GM23338 (cell line): ENCODE results near the gene IMMP2L. TPM values are rescaled to one million over a fixed set of nuclear protein-coding genes. Genes with fewer than 3 reads are reported as not detected.

Experiments used
- ATAC-seq: fragments of 200-7000 bp; cut with Tn5 transposase; 3 replicates; pipeline ENCODE4 v1.9.1; 2020
- DNase-seq: peaks from one replicate; pipeline ENCODE4 v3.0.0-alpha.2; 2015; ENCODE audit warnings: low spot score
- H2AFZ ChIP-seq: fragments of 200-600 bp; sonication (generic); 2 replicates; pipeline ENCODE4 v1.8.0; 2016; ENCODE audit warnings: antibody characterized with exemption, mild to moderate bottlenecking, moderate library complexity
- H3F3A ChIP-seq: fragments of 200-600 bp; sonication (generic); replicated peaks from 2 replicates; pipeline ENCODE4 v1.8.0; 2017; ENCODE audit warnings: antibody characterized with exemption, mixed run types, low read depth
- H3K27ac ChIP-seq: fragments of 200-600 bp; sonication (generic); 2 replicates; pipeline ENCODE4 v1.6.1; 2016; ENCODE audit warnings: low read depth
- H3K27me3 ChIP-seq: fragments of 200-600 bp; sonication (generic); 2 replicates; pipeline ENCODE4 v1.8.0; 2016; ENCODE audit warnings: mild to moderate bottlenecking, mixed run types, moderate library complexity; ENCODE audit not compliant: insufficient read depth
- H3K36me3 ChIP-seq: fragments of 200-600 bp; sonication (generic); 2 replicates; pipeline ENCODE4 v1.8.0; 2016; ENCODE audit warnings: mild to moderate bottlenecking; ENCODE audit not compliant: insufficient read depth
- H3K4me1 ChIP-seq: fragments of 200-600 bp; sonication (generic); 2 replicates; pipeline ENCODE4 v1.8.0; 2016; ENCODE audit warnings: mild to moderate bottlenecking, moderate library complexity; ENCODE audit not compliant: insufficient read depth
- H3K4me2 ChIP-seq: fragments of 200-600 bp; sonication (generic); 2 replicates; pipeline ENCODE4 v1.7.1; 2017; ENCODE audit warnings: mixed run types
- H3K4me3 ChIP-seq: fragments of 200-600 bp; sonication (generic); 2 replicates; pipeline ENCODE4 v1.6.1; 2016; ENCODE audit warnings: mixed run types
- H3K79me2 ChIP-seq: fragments of 200-600 bp; sonication (generic); replicated peaks from 2 replicates; pipeline ENCODE4 v1.8.0; 2017; ENCODE audit warnings: mild to moderate bottlenecking; ENCODE audit not compliant: insufficient read depth
- H3K9me2 ChIP-seq: fragments of 200-600 bp; sonication (generic); 2 replicates; pipeline ENCODE4 v1.8.0; 2017; ENCODE audit not compliant: insufficient read depth
- H4K20me1 ChIP-seq: fragments of 200-600 bp; sonication (generic); replicated peaks from 2 replicates; pipeline ENCODE4 v1.8.0; 2017; ENCODE audit warnings: mild to moderate bottlenecking; ENCODE audit not compliant: insufficient read depth
- H3K27ac Mint-ChIP-seq: 2 replicates; pipeline ENCODE4 v1.8.0; 2020; ENCODE audit warnings: inconsistent platforms, mild to moderate bottlenecking, moderate library complexity, mixed read lengths
- H3K27me3 Mint-ChIP-seq: 3 replicates; pipeline ENCODE4 v1.8.0; 2022; ENCODE audit warnings: low read depth, mild to moderate bottlenecking, moderate library complexity, mixed read lengths, inconsistent platforms; ENCODE audit not compliant: insufficient read depth, poor library complexity
- H3K36me3 Mint-ChIP-seq: 3 replicates; pipeline ENCODE4 v1.8.0; 2021; ENCODE audit warnings: low read depth, mild to moderate bottlenecking, inconsistent platforms, moderate library complexity, mixed read lengths
- H3K4me1 Mint-ChIP-seq: 3 replicates; pipeline ENCODE4 v1.8.0; 2020; ENCODE audit warnings: mild to moderate bottlenecking, inconsistent platforms, mixed read lengths
- H3K4me3 Mint-ChIP-seq: 3 replicates; pipeline ENCODE4 v1.8.0; 2021; ENCODE audit warnings: moderate library complexity, mild to moderate bottlenecking, inconsistent platforms, mixed read lengths
- H3K9me3 Mint-ChIP-seq: 3 replicates; pipeline ENCODE4 v1.8.0; 2020; ENCODE audit warnings: moderate library complexity, mild to moderate bottlenecking, inconsistent platforms, mixed read lengths
- CREB1 ChIP-seq: fragments of 250-450 bp; sonication (Bioruptor Pico); IDR thresholded peaks from 2 replicates; pipeline ENCODE4 v1.5.0; 2020; ENCODE audit warnings: low read depth, mild to moderate bottlenecking, moderate library complexity
- EZH2 ChIP-seq: fragments of 200-600 bp; sonication (generic); IDR thresholded peaks from one replicate; pipeline ENCODE4 v1.8.0; 2017; ENCODE audit warnings: antibody characterized with exemption, mild to moderate bottlenecking, low read depth; ENCODE audit not compliant: unreplicated experiment
- EZH2phosphoT487 ChIP-seq: fragments of 200-600 bp; sonication (generic); IDR thresholded peaks from one replicate; pipeline ENCODE4 v1.8.1; 2018; ENCODE audit warnings: antibody characterized with exemption; ENCODE audit not compliant: unreplicated experiment
- JUNB ChIP-seq: IDR thresholded peaks from one replicate; pipeline ENCODE4 v1.6.1; 2016; ENCODE audit warnings: antibody characterized with exemption; ENCODE audit not compliant: unreplicated experiment
- NANOG ChIP-seq: IDR thresholded peaks from 2 replicates; pipeline ENCODE4 v1.6.1; 2016; ENCODE audit warnings: antibody characterized with exemption, borderline replicate concordance
- POLR2AphosphoS5 ChIP-seq: IDR thresholded peaks from 2 replicates; pipeline ENCODE4 v1.6.1; 2016; ENCODE audit warnings: antibody characterized with exemption, low read depth
- REST ChIP-seq: IDR thresholded peaks from one replicate; pipeline ENCODE4 v1.6.1; 2018; ENCODE audit warnings: antibody characterized with exemption; ENCODE audit not compliant: unreplicated experiment
- STAT1 ChIP-seq: IDR thresholded peaks from one replicate; pipeline ENCODE4 v1.6.1; 2016; ENCODE audit warnings: antibody characterized with exemption; ENCODE audit not compliant: unreplicated experiment
- ZNF114 ChIP-seq: fragments of 250-450 bp; sonication (Bioruptor Pico); IDR thresholded peaks from 2 replicates; pipeline ENCODE4 v1.5.0; 2020; ENCODE audit warnings: mild to moderate bottlenecking, moderate library complexity
- ZNF331 ChIP-seq: fragments of 250-450 bp; sonication (Bioruptor Pico); IDR thresholded peaks from 2 replicates; pipeline ENCODE4 v1.5.0; 2020; ENCODE audit warnings: low read depth, mild to moderate bottlenecking, moderate library complexity
- polyA plus RNA-seq: library from polyadenylated mRNA; unstranded; fragments of >200 nt; fragmentation: Nextera tagmentation; extraction: Ambion mirVana; gene quantifications from 2 replicates; pipeline ENCODE4 v1.2.1, GENCODE V29; 2016
- total RNA-seq: library from RNA; depleted of rRNA; stranded (reverse); fragments of >200 nt; shearing (Covaris generic); gene quantifications from 2 replicates; pipeline ENCODE4 v1.2.3, GENCODE V29; 2014
- TF ChIP-seq, protein P1 (sequence below), 2 experiments: fragments of 200-600 bp in 1 of 2; sonication (generic) in 1 of 2; conservative IDR thresholded peaks; 2 replicates each; pipeline versions ENCODE4 v1.5.1 to v1.6.1; 2016 to 2017; ENCODE audit warnings: antibody characterized with exemption in 2 of 2, low read depth in 2 of 2, mild to moderate bottlenecking in 2 of 2, moderate library complexity in 1 of 2
- TF ChIP-seq, protein P2 (sequence below): IDR thresholded peaks from 2 replicates; pipeline ENCODE4 v1.6.1; 2016; ENCODE audit warnings: antibody characterized with exemption

Gene IMMP2L
- total and polyA plus RNA-seq, 2 experiments from 2014 or later, result 7.3 to 14.0 TPM

- TF ChIP-seq REST (no peak), EZH2 (no peak), POLR2AphosphoS5 (no peak), CREB1 (CRISPR knock-in tag) (no peak), STAT1 (no peak), ZNF331 (CRISPR knock-in tag) (no peak), EZH2phosphoT487 (no peak), JUNB (no peak), NANOG (no peak)
- TF ChIP-seq, protein P1, sequence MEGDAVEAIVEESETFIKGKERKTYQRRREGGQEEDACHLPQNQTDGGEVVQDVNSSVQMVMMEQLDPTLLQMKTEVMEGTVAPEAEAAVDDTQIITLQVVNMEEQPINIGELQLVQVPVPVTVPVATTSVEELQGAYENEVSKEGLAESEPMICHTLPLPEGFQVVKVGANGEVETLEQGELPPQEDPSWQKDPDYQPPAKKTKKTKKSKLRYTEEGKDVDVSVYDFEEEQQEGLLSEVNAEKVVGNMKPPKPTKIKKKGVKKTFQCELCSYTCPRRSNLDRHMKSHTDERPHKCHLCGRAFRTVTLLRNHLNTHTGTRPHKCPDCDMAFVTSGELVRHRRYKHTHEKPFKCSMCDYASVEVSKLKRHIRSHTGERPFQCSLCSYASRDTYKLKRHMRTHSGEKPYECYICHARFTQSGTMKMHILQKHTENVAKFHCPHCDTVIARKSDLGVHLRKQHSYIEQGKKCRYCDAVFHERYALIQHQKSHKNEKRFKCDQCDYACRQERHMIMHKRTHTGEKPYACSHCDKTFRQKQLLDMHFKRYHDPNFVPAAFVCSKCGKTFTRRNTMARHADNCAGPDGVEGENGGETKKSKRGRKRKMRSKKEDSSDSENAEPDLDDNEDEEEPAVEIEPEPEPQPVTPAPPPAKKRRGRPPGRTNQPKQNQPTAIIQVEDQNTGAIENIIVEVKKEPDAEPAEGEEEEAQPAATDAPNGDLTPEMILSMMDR (conservative IDR thresholded peaks at IDR 0.05; ENCODE audit: low read depth in 2 of 2), result no peak
Observed at GRCh38 chr7:111150709-111151108, 411.6 kb downstream of the IMMP2L start (continued).

GRCh38 chr7:111147708-111148533 lies 414.4 kb downstream of the IMMP2L start:
- no peak overlapping the region for H3K4me2 ChIP-seq
- H3K27me3 Mint-ChIP-seq, result peaks cover 2% of the 10 kb centered on the region

More at GRCh38 chr7:111147708-111148533, 414.4 kb downstream of the IMMP2L start:
- no peaks in the 10 kb centered on the region for H3F3A ChIP-seq
- no peaks in the 10 kb centered on the region for H3K4me1 ChIP-seq
- no peaks in the 10 kb centered on the region for H3K9me2 ChIP-seq
- DNase-seq, result no peak
- H4K20me1 ChIP-seq, result no peaks in the 10 kb centered on the region
- no peak overlapping the region for H3K4me3 ChIP-seq
- ATAC-seq, result no peak
- Mint-ChIP-seq H3K4me3 (no peak overlapping the region), H3K27ac (no peak overlapping the region), H3K9me3 (no peaks in the 10 kb centered on the region), H3K4me1 (0 out of 3 replicates have a peak, but pooled peaks cover 2% of the 10 kb centered on the region), H3K36me3 (no peaks in the 10 kb centered on the region)
- no peak overlapping the region for H2AFZ ChIP-seq
- no peaks in the 10 kb centered on the region for H3K27me3 ChIP-seq
- H3K36me3 ChIP-seq, result no peaks in the 10 kb centered on the region
- H3K79me2 ChIP-seq, result no peaks in the 10 kb centered on the region
- H3K27ac ChIP-seq, result no peak overlapping the region
- TF ChIP-seq REST, result no peak
- TF ChIP-seq JUNB, result no peak
- TF ChIP-seq, protein P1 (conservative IDR thresholded peaks at IDR 0.05; ENCODE audit: low read depth in 2 of 2), result no peak
- no peak for TF ChIP-seq CREB1 (CRISPR knock-in tag)
- no peak for TF ChIP-seq POLR2AphosphoS5
- TF ChIP-seq ZNF114 (CRISPR knock-in tag), result no peak
- TF ChIP-seq, protein P2, sequence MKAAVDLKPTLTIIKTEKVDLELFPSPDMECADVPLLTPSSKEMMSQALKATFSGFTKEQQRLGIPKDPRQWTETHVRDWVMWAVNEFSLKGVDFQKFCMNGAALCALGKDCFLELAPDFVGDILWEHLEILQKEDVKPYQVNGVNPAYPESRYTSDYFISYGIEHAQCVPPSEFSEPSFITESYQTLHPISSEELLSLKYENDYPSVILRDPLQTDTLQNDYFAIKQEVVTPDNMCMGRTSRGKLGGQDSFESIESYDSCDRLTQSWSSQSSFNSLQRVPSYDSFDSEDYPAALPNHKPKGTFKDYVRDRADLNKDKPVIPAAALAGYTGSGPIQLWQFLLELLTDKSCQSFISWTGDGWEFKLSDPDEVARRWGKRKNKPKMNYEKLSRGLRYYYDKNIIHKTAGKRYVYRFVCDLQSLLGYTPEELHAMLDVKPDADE, result no peak
- TF ChIP-seq ZNF331 (CRISPR knock-in tag), result no peak
